GM18499 (cell line): ENCODE results near the gene ISL2.

Experiments
- ATAC-seq: cut with Tn5 transposase; IDR thresholded peaks from one replicate; pipeline ENCODE4 v1.9.1; 2021; ENCODE audit warnings: moderate number of reproducible peaks; ENCODE audit not compliant: insufficient read depth, unreplicated experiment

Gene ISL2

GRCh38 chr15:76327191-76328105 is 9.1 kb upstream of the ISL2 start:
- no peak for ATAC-seq

GRCh38 chr15:76328106-76328696 is 8.4 kb upstream of the ISL2 start:
- ATAC-seq, result no peak

- no peak for ATAC-seq
These were observed 7.6 kb upstream of the ISL2 start for GRCh38 chr15:76328958-76329357.

- no peak for ATAC-seq
These were observed 6.4 kb upstream of the ISL2 start for GRCh38 chr15:76330080-76330680.

- ATAC-seq, result no peak
These were observed 3.8 kb upstream of the ISL2 start for GRCh38 chr15:76332796-76333195.

- ATAC-seq, result no peak
These were observed 3.3 kb upstream of the ISL2 start for GRCh38 chr15:76333309-76333708.

- ATAC-seq, result no peak
These were observed 2.7 kb upstream of the ISL2 start for GRCh38 chr15:76333720-76334437.

GRCh38 chr15:76334438-76335306 is 1.9 kb upstream of the ISL2 start:
- no peak for ATAC-seq

GRCh38 chr15:76335307-76336253 is 993 bp upstream of the ISL2 start:
- no peak for ATAC-seq

- ATAC-seq, result no peak
These were observed 604 bp downstream of the ISL2 start for GRCh38 chr15:76337059-76337695.

- ATAC-seq, result no peak
These were observed 1.3 kb downstream of the ISL2 start for GRCh38 chr15:76337696-76338485.

- no peak for ATAC-seq
These were observed 2.1 kb downstream of the ISL2 start for GRCh38 chr15:76338486-76339304.

GRCh38 chr15:76339305-76340197 is 3.0 kb downstream of the ISL2 start:
- no peak for ATAC-seq

GRCh38 chr15:76340198-76340802 is 3.7 kb downstream of the ISL2 start:
- ATAC-seq, result no peak

GRCh38 chr15:76340803-76341365 is 4.3 kb downstream of the ISL2 start:
- ATAC-seq, result no peak
